DMS53 (cell line): Measurements from ENCODE around the gene WDR7.

Source experiments
- DNase-seq: peaks from one replicate; lab custom pipeline; 2025; lab: John Stamatoyannopoulos, UW

The WDR7 gene

DNA sequence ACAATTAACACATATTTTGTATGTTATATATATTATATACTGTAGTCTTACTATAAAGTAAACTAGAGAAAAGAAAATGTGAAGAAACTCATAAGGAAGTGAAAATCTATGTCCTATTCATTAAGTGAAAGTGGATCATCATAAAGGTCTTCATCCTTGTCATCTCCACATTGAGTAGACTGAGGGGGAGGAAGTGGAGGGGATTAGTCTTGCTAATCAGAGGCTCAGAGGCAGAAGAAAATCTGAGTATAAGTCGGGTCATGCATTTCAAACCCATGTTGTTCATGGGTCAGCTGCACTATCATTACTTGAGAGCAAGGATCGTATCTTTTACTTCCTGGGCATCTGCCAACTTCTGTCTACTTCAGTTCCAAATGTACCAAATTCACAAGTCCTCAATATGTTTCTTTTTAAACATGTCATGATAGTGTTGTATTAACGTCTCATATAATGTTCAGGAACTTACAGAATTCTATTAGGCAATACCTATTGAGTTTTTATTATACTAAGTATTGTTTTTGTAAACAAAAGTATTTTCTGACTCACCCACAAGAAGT lies 286.8 kb downstream of the WDR7 start:
- no peak for DNase-seq

DNA sequence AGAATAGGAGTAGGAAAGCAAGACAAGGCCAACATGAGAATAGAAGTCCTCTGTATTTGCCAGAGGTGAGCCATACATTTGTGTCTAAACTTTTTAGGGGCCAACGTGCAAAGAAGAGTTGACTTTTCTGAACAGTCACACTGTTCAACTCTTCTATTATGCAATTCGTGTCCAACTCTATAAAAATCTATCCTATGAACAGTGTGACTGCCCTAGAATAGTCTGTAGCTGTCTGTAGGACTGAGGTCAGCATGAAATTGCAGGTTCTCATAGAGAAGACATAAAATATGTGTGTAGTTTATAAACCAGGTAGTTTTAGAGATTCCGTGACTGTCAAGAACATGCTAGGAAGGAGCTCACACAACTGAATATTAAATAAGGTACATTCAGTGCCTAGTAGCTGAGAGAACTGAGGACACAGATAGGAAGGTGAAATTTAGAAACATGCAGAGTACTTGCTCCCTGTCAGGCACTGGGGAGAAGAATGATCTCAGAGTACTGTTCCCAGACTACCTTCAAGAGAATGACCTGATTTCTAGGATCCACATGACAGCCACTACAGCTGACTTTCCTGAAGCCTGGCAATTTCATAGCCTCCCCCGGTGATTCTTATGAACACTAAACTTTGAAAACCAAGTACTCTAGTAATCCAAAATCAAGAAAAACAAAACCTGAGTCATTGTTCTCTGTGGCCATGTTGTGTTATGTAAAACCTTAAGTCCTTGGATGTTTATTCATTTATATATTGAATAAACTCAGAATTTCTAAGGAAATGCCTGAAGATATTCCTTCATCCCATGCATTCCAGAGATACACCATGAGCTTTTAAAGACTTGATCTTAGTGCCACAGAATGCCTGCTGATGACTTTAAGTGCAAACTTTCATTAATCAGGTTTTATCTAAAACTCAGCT lies 294.3 kb downstream of the WDR7 start:
- DNase-seq = no peak

DNA sequence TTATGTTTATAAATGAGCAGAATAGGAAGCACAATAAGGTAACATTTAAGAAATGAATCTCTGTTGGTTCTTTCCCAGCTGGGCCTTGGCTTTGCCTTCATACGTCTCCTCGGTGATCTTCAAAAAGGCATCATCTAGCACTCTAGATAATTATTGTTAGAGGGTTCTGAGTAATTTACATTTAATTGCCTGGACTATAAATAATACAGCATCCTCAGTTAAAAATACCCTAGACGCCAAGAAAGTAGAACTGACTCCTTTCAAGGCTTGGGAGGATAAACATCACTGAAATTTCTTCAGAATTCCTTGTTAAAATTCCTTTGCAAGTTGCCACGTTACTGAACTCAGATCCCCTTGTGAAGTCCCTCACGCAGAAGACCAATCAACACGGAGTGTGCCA lies 296.1 kb downstream of the WDR7 start:
- DNase-seq = no peak

DNA sequence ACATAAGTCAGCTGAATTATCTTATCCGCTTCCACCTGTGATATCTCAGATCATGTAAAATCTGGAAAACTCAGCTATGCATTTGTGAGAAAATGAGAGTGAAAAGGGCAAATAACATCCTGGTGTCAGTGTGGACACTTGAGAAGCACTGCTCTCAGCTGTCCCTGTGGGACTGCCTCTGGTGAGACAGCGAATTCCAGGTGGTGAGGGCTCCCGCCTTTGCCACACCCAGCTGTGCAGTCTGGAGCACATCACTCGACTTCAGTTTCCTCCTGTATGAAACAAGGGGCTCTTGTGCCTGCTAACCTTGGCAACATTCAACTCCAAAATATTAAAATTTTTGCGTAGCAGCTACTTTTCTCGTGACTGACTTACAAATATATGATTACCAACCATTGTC lies 300.9 kb downstream of the WDR7 start:
- peak; percentile 19 for DNase-seq

- no peak for DNase-seq
These were observed 302.5 kb downstream of the WDR7 start for GRCh38 chr18:56953428-56954198.

DNA sequence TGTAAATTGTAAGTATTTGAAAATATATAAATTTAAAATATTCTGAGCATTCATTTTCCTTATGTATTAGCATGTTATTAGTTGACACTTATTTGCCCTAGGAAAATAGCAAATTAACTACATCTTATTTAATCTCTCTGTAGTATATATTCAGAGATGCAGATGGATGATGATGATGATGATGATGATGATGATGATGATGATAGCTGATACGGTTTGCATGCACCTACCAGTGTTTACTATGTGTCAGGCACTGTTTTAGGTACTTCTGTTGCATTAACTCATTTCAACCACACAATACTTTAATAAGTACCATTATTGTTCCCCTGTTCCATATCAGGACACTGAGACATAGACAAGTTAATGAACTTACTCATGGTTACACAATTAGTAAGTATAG lies 304.3 kb downstream of the WDR7 start:
- no peak for DNase-seq

GRCh38 chr18:56959120-56959519 lies 308.0 kb downstream of the WDR7 start:
- DNase-seq = no peak

GRCh38 chr18:56962322-56962721 lies 311.2 kb downstream of the WDR7 start:
- peak; percentile 88 for DNase-seq

GRCh38 chr18:56967035-56967434 lies 315.9 kb downstream of the WDR7 start:
- DNase-seq = no peak

GRCh38 chr18:56973487-56973886 lies 322.3 kb downstream of the WDR7 start:
- no peak for DNase-seq

DNA sequence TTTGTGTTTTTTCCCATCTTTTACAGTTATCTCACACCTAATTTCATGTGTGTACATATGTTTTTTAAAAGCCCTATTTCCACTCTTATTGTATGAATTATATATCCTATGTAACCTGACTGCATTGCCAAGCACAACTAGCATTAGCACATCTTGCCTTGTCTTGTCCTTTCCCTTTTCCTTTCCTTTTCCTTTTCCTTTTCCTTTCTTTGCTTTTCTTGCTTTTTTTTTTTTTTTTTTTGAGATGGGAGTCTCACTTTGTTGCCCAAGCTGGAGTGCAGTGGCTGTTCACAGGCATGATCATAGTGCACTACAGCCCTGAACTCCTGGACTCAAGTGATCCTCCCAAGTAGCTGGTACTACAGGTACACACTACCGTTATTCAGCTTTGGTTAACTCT lies 323.0 kb downstream of the WDR7 start:
- DNase-seq = no peak

DNA sequence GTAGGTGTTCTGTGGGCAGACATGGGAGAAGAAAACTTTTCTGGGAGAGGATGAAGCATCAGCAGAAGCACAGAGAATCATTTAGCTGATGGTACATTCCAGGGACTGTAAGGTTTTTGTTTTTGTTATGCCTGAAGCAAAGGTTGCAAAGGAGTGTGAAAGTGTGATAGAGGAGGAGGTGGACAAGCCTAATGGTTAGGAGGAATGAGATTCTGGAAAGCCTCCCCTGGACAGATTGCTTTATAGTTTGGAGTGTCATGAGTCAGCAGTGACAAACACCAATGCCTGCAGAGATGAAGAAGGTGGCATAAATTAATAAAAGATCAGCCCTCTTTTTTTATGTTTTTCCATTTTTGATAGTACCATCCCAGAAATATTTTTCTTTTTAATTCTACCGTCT lies 324.1 kb downstream of the WDR7 start:
- no peak for DNase-seq

DNA sequence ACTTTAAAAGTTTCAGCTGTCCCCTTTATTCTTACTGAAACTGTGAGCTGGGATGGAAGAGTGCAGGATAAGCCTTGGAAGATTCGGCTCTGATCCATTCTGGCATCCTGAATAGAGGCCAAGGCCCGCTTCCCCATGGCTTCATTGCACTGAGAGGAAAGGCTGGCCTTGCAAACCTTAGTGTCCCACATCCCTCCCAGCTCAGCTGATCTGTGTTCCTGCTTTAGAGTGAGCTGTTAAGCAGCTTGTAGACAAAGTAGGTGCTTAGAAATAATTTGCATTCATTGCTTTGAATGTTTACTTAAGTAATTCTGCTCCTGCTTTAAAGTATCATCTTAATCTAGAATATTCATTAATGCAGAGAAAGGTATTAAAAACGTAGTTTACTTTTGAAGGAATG lies 326.1 kb downstream of the WDR7 start:
- no peak for DNase-seq

DNA sequence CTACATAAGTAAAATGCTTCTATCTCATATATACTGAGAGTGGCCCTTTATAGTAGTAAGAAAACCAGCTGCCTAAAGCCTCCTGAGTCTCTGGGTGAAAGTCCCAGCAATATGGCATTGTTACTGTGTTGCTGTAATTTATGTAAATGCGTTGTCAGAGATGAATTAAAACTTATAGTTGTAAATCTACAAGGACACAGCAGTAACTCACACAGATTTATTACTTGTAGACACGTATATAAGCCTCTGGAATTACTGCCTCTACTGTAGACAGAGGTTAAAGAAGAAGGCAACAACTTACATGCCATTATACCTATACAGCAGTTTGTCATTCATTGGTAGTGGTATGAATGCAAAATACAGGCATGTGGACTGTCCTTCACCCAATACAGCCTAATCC lies 326.6 kb downstream of the WDR7 start:
- DNase-seq = no peak

GRCh38 chr18:56980151-56980550 lies 329.0 kb downstream of the WDR7 start:
- no peak for DNase-seq

- DNase-seq = no peak
These were observed 331.6 kb downstream of the WDR7 start for GRCh38 chr18:56982766-56983165.

DNA sequence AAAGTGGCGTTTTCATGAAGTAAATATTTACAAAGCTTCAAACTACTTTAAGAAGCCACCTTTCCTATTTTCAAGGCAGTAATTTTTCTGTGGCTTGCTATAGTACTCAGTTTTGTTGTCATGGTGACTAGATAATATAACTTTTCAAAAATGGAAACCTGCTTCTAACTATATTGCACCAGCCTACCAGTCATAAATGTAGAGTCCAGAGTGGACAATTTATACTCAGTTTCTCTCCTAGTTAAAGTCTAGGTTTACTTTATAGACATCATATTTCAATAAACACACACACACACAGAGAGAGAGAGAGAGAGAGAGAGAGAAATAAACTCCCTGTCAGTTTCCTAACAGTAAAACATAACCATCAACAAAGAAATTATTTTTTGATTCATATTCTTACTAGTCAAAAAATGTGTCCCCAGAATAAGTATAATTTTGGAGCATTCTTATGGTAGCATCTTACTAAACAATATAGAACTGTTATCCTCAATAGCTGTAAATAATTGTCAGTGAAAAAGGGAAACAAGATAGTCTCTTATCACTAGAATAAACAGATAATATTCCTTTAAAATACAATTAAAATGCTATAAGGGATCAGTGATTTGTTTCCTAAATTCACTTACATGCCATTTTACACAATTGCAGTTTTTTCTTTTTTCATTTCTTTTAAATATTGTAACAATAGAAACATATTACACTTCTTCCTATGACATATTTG lies 332.3 kb downstream of the WDR7 start:
- no peak for DNase-seq

- DNase-seq = no peak
These were observed 333.6 kb downstream of the WDR7 start for GRCh38 chr18:56984731-56985130.

DNA sequence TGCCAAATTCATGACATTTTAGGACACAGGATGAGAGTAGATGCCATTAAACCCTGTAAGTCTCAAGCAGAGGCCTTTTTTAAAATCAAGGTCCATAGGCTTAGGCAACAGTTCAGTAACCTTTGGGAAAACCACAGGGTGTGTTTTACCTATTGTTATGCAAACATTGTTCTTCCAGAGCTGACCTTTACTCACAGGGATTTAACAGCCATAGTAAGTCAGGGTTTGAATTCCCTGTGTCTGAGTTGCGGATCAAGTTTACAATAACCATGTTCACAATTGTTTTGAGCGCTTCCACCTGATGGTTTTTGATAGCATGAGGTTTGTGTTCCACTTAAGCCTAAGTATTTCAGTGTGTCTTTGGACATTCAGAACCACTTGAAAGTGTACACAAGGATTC lies 335.7 kb downstream of the WDR7 start:
- peak; percentile 27 for DNase-seq

DNA sequence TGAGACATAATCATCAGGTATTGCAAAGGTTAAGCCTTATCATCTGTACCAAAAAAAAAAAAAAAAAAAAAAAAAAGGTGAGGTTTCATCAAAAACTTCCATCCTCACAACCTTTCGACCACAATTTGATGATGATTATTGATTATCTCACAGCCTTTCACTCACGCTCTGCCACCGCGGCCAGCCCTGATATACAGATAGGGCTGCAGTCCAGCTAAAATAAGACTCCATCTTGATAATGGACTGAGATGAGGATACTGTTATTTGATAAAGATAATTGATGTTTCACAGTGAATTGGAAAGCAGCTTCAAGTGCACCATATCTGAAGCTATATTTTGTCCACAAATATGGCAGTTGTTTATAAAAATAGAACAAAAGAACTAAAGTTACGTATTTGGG lies 336.1 kb downstream of the WDR7 start:
- no peak for DNase-seq

DNA sequence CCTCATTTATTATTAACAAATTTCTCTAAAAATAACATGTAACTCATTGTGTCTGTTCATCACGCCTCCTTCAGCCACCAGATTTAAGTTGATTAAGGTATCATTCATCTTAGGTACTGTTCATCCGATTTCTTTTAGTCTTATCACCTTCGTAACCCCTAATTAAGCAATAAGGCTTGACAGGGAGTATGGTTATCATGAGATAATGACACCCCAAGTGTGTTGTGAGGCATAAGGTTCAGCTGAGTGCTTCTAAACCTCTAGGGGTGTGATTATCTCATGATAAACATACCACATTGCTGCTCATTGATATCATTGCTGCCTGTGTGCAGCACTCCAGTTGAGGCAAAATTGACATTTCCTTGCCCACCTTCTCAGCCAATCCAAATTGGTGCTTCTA lies 336.9 kb downstream of the WDR7 start:
- DNase-seq = no peak

DNA sequence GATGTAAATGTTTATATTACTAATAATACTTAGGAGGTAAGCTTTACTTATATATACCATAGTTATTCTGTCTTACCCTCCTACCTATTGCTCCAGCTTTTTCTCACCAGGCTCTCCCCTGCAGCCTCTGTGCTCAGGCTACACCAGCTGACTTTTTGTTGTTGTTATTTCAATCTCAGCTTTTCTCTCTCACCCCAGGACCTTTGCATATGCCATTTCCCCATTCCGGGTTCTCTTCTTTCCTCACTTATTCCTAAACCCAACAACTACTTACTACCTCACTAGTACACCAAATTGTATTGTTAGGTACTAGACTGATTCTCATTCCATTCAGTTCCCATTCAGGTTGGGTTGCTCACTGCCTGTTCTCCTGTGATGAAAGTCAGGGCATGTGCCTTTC lies 339.5 kb downstream of the WDR7 start:
- no peak for DNase-seq
